Stimulated activated CD8-positive, alpha-beta memory T cell treated with anti-CD3 and anti-CD28 coated beads, Interleukin-15, amount 100 ng/mL, for 4 hours (primary cell): ENCODE data around the gene RGS3.

Source experiments
- DNase-seq, 2 donors: peaks; one replicate each; pipeline ENCODE4 v3.0.0-alpha.2; 2020; ENCODE audit warnings: low read depth in 2 of 2

The RGS3 gene

DNA sequence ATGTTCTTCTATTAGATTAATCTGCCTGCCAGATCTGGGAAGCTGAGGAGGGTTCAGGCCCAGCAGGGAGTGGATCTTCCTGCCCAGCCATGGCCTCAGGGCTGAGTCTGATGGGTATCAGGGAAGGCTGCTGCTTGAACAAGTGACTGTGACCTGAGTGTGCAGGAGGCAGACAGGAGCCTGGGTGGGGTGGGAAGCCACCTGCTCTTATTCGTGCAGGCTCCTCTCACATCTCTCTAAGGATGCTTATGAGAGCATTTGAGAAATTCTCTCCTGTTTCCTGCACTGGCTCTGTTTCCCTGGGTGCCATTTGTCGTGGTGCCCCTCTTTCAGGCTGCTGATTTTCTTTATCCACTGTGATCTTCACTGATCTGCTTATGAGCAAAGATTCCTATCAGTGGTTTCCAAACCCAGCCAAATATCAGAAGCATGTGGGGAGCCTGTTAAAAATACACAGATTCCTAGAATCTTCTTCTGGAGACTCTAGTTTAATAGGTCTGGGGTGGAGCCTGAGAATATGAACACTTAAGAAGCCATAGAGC, 2.1 kb downstream of the RGS3 start:
- no peak for DNase-seq

GRCh38 chr9:113467183-113467582, 3.7 kb downstream of the RGS3 start:
- no peak for DNase-seq

GRCh38 chr9:113468716-113469448, 5.4 kb downstream of the RGS3 start:
- no peak for DNase-seq

GRCh38 chr9:113471143-113471542, 7.6 kb downstream of the RGS3 start:
- DNase-seq = no peak

DNA sequence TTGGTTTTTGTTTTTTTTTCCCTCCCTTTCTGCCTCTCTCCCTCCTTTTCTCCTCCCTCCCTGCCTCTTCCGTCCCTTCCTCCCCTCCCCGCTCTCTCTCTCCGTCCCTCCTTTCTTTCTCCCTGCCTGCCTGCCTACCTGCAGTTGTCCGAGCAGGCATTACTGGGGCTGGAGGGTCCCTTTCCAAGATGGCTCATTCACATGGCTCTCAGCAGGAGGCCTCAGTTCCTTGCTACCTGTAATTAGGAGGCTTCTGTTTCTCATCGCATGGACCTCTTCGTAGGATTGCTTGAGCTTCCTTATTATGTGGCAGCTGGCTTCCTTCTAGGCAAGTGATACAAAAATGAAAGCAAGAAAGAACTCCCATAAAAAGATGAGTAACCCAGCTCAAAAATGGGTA, 8.0 kb downstream of the RGS3 start:
- DNase-seq = no peak

DNA sequence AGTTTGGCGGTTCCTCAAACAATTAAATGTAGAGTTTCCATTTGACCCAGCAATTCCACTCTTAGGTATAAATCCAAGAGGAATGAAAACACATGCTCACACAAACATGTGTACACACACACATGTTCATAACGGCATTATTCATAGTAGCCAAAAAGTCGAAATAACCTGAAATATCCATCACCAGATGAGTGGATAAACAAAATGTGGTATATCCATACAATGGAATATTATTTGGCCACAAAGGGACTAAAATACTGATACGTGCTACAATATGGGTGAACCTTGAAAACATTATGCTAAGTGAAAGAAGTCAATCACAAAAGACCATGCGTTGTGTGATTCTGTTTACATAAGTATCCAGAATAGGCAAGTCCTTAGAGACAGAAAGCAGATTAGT, 8.7 kb downstream of the RGS3 start:
- no peak for DNase-seq

DNA sequence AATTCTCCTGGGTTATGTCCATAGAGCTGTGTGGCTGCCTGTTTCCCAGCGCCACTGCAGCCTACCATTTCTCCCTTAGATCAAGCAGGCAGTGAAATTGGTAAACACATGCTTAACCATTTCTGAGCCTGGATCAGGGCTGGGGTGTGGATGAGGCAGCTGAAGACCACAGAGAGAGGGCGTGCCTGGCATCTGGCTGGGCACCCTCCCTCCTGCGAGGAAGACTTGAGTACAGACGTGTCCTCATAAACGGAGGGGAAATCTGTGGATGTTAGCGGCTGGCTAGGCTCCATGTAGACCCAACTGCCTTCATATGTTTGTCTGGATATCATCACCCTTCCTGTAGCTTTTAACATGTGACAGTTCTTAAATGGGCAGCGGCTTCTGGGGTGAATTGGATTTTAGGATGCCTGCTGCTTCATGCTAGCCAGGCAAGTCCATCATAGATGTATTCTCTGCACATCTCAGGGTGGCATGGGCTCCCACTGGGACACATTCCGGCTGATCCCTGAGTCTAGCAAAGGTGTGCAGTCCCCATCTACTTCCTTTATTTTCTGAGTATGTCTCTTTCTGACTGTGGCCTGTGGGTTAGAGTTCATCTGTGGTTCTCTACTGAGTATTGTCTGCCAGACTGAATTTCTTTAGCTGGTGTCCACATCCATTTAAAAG, 11.0 kb downstream of the RGS3 start:
- no peak for DNase-seq

GRCh38 chr9:113475031-113475430, 11.5 kb downstream of the RGS3 start:
- DNase-seq = no peak

DNA sequence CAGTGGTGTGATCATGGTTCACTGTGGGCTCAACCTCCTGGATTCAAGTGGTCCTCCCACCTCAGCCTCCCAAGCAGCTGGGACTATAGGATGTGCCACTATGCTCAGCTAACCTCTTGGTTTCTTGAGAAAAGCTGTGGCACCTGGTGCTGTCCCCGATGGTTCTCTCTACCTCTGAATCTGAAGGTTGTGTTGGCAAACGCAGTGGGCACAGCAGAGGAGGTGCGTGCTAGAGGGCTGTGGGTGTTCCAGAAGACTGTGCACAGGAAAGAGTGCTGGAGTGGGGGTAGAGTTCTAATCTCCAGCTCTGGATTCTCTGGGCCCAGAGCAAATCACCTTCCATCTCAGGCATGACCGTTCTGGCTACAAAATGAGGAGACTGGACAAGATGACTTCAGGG, 12.5 kb downstream of the RGS3 start:
- no peak for DNase-seq

- no peak for DNase-seq
These were observed 13.0 kb downstream of the RGS3 start for GRCh38 chr9:113476511-113476916.

DNA sequence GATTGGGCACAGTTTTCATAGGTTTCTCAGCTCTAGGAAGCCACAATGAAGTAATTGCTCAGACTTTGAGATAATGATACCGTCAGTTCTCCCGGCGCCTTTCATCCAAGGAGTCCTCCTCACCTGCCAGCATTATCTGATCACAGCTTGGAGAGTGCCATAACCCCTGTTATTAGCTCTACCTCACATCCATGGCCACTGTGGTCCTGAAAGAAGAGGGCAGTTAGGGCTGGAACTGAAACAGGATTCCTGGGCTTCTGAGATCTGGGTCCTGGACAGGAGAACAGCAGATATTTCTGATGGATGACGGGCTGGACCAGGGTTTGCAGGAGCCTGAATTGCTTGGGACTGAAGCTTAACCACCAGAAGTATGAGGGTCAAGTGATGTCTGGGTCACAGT, 13.5 kb downstream of the RGS3 start:
- DNase-seq = no peak

GRCh38 chr9:113477661-113478060, 14.1 kb downstream of the RGS3 start:
- DNase-seq = no peak

- DNase-seq = peak in 1 of 2 donors; percentile 8
These were observed 15.7 kb downstream of the RGS3 start for GRCh38 chr9:113479174-113479621.

DNA sequence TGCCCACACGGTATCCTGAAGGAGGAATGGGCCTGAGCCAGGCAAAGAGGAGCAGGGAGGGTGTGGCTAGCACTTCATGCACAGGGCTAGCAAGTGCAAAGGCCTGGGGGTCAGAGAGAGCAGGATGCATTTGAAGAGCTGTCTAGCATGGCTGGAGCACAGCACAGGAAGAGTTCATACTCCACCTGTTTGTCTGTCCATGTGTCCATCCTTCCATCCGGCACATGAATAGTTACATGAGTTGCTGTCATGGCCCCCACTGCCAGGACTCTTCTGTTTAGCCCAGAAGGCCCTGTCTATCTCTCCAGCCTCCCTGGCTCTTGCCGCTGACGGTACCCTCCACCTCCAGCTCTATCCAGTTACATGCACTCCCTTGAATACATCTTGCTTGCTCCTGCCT, 17.1 kb downstream of the RGS3 start:
- DNase-seq = no peak

DNA sequence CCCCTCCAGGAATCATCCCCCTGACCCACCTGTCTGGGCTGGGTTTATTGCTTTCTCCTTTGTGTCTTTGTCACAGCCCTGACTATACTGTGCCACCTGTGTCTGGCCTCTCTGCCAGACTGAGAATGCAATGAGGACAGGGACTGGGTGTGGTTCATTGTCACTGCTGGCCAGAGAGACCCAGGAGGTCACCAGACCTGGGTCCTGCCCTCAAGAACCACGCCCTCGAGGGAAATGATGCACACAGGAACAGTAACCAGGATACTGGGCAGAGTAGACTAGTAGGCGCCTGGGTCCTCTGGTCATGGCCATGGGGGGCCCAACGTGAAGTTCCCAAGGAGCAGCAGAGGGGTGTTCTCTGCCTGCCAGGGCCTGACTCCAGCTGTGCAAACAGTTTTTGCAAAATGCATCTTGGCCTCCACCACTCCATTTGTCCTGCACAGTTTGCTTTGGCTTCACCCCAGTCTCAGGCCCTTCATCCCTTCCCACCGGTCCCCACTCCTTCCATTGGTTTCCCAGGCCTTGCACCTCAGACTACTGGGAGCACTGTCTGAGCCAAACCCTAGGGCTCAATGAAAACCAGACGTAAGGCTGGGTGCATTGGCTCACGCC, 17.8 kb downstream of the RGS3 start:
- DNase-seq = no peak

- no peak for DNase-seq
These were observed 18.8 kb downstream of the RGS3 start for GRCh38 chr9:113482341-113482740.

DNA sequence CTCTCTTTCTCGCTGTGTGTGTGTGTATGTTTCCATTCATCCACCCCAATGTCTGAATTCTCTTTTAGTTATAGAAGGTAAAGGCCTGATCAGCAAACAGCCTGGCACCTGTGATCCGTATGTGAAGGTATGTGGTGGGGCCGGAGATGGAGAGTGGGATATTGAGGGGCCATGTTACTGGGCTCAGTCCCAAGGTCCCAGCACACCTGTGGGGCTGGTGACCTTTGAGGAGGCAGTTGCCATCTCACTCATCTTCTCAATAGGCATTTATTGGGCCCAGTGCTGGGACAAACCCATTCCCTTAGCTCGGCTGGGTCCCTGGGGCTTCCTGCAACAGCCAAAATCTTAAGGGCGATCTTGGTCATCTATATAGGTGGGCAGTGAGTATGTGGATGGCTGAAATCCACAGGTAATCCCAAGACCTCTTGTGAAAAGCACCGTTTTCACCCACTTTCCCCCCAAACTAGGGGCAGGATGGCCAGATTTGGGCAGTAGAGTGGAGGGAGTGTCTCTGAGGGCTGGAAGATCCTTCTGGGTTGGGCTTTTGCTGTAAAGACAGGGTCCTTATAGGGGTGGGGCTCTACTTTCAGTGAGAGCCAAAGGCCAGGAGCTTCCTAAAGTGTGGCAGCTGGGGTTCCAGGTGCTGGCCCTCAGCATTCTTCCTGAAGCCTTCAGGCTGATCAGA, 19.6 kb downstream of the RGS3 start:
- no peak for DNase-seq

- DNase-seq = no peak
These were observed 20.2 kb downstream of the RGS3 start for GRCh38 chr9:113483676-113484257.

GRCh38 chr9:113484258-113484730, 20.8 kb downstream of the RGS3 start:
- DNase-seq = no peak

- DNase-seq = no peak
These were observed 22.2 kb downstream of the RGS3 start for GRCh38 chr9:113485761-113486115.

DNA sequence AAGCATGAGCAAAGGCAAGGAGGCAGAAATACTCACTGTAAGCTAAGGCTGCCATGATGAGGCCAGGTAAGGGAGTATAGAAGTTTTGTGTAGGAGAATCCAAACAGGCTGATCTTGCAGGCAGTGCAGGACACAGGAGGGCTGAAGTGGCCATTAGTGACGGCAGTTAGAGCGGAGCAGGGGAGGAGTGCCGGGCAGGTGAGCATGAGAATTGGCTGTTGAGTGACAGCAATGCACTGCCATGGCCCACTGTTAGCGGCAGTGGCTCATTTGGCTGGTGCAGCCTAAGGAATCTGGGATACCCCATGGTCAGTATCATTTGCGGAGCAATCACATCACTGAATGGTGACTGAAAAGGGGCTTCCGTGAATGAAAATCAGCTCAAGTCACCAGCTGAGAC, 22.8 kb downstream of the RGS3 start:
- no peak for DNase-seq

- DNase-seq = no peak
These were observed 24.5 kb downstream of the RGS3 start for GRCh38 chr9:113488071-113488470.
